ENCODE measurements around the gene CAPN14. TPM values are rescaled to one million over a fixed set of nuclear protein-coding genes. Genes with fewer than 3 reads are reported as not detected.
A peak's percentile ranks its signal among the peaks of the same experiment; 100 is the strongest.

Gene CAPN14
- polyA plus RNA-seq, 2 donors = 72.7 to 141 TPM

- Histone ChIP-seq H3K9me3 (ENCODE audit: control insufficient read depth in 2 of 2, insufficient read depth in 1 of 2, low read depth in 1 of 2, low read length in 1 of 2) (no peaks in the 10 kb centered on the region), H3K4me1 (ENCODE audit: control insufficient read depth in 2 of 2, insufficient read depth in 2 of 2, low read length in 1 of 2) (peaks cover 0 to 3% of the 10 kb centered on the region in 2 donors), H3K27ac (ENCODE audit: low read depth in 2 of 2, low read length in 1 of 2) (no peak overlapping the region), H3K36me3 (ENCODE audit: control insufficient read depth in 2 of 2, insufficient read depth in 2 of 2, low read length in 1 of 2) (peaks cover 0 to 11% of the 10 kb centered on the region in 2 donors), H3K27me3 (ENCODE audit: control insufficient read depth in 1 of 2, insufficient read depth in 2 of 2, low read length in 2 of 2) (peaks cover 0 to 4% of the 10 kb centered on the region in 2 donors), H3K4me3 (ENCODE audit: low read depth in 1 of 2, low read length in 2 of 2) (no peak overlapping the region)
- WGBS, 2 donors = 70% methylated on average over 5 of the region's 5 CpGs
Observed at GRCh38 chr2:31202041-31202440, 15.3 kb downstream of the CAPN14 start.

GRCh38 chr2:31200972-31201371, 16.3 kb downstream of the CAPN14 start:
- Histone ChIP-seq H3K4me3 (ENCODE audit: low read depth in 1 of 2, low read length in 2 of 2) (no peak overlapping the region), H3K4me1 (ENCODE audit: control insufficient read depth in 2 of 2, insufficient read depth in 2 of 2, low read length in 1 of 2) (peaks cover 0 to 3% of the 10 kb centered on the region in 2 donors), H3K36me3 (ENCODE audit: control insufficient read depth in 2 of 2, insufficient read depth in 2 of 2, low read length in 1 of 2) (peaks cover 0 to 11% of the 10 kb centered on the region in 2 donors), H3K27me3 (ENCODE audit: control insufficient read depth in 1 of 2, insufficient read depth in 2 of 2, low read length in 2 of 2) (peaks cover 0 to 4% of the 10 kb centered on the region in 2 donors), H3K9me3 (ENCODE audit: control insufficient read depth in 2 of 2, insufficient read depth in 1 of 2, low read depth in 1 of 2, low read length in 1 of 2) (no peaks in the 10 kb centered on the region), H3K27ac (ENCODE audit: low read depth in 2 of 2, low read length in 1 of 2) (no peak overlapping the region)
- 84 to 90% methylated on average over 9 of the region's 9 CpGs for WGBS, 2 donors

GRCh38 chr2:31199206-31199605, 18.1 kb downstream of the CAPN14 start:
- Histone ChIP-seq H3K27me3 (ENCODE audit: control insufficient read depth in 1 of 2, insufficient read depth in 2 of 2, low read length in 2 of 2) (no peaks in the 10 kb centered on the region), H3K4me3 (ENCODE audit: low read depth in 1 of 2, low read length in 2 of 2) (no peak overlapping the region), H3K4me1 (ENCODE audit: control insufficient read depth in 2 of 2, insufficient read depth in 2 of 2, low read length in 1 of 2) (peaks cover 0 to 3% of the 10 kb centered on the region in 2 donors), H3K36me3 (ENCODE audit: control insufficient read depth in 2 of 2, insufficient read depth in 2 of 2, low read length in 1 of 2) (peaks cover 0 to 8% of the 10 kb centered on the region in 2 donors), H3K27ac (ENCODE audit: low read depth in 2 of 2, low read length in 1 of 2) (no peak overlapping the region), H3K9me3 (ENCODE audit: control insufficient read depth in 2 of 2, insufficient read depth in 1 of 2, low read depth in 1 of 2, low read length in 1 of 2) (no peaks in the 10 kb centered on the region)
- WGBS, 2 donors = 84 to 90% methylated on average over 4 of the region's 4 CpGs

GRCh38 chr2:31197669-31198068, 19.6 kb downstream of the CAPN14 start:
- WGBS, 2 donors = 81 to 91% methylated on average over 2 of the region's 2 CpGs
- Histone ChIP-seq H3K4me1 (ENCODE audit: control insufficient read depth in 2 of 2, insufficient read depth in 2 of 2, low read length in 1 of 2) (peaks cover 0 to 3% of the 10 kb centered on the region in 2 donors), H3K27me3 (ENCODE audit: control insufficient read depth in 1 of 2, insufficient read depth in 2 of 2, low read length in 2 of 2) (no peaks in the 10 kb centered on the region), H3K36me3 (ENCODE audit: control insufficient read depth in 2 of 2, insufficient read depth in 2 of 2, low read length in 1 of 2) (peaks cover 0 to 15% of the 10 kb centered on the region in 2 donors), H3K27ac (ENCODE audit: low read depth in 2 of 2, low read length in 1 of 2) (no peak overlapping the region), H3K4me3 (ENCODE audit: low read depth in 1 of 2, low read length in 2 of 2) (no peak overlapping the region), H3K9me3 (ENCODE audit: control insufficient read depth in 2 of 2, insufficient read depth in 1 of 2, low read depth in 1 of 2, low read length in 1 of 2) (no peaks in the 10 kb centered on the region)

- WGBS, 2 donors = 59 to 66% methylated on average over 4 of the region's 4 CpGs
- Histone ChIP-seq H3K27me3 (ENCODE audit: control insufficient read depth in 1 of 2, insufficient read depth in 2 of 2, low read length in 2 of 2) (no peaks in the 10 kb centered on the region), H3K36me3 (ENCODE audit: control insufficient read depth in 2 of 2, insufficient read depth in 2 of 2, low read length in 1 of 2) (peaks cover 0 to 17% of the 10 kb centered on the region in 2 donors), H3K4me3 (ENCODE audit: low read depth in 1 of 2, low read length in 2 of 2) (no peak overlapping the region), H3K4me1 (ENCODE audit: control insufficient read depth in 2 of 2, insufficient read depth in 2 of 2, low read length in 1 of 2) (peaks cover 0 to 3% of the 10 kb centered on the region in 2 donors), H3K9me3 (ENCODE audit: control insufficient read depth in 2 of 2, insufficient read depth in 1 of 2, low read depth in 1 of 2, low read length in 1 of 2) (no peaks in the 10 kb centered on the region), H3K27ac (ENCODE audit: low read depth in 2 of 2, low read length in 1 of 2) (peak overlapping the region in 1 of 2 donors; percentile 51)
Observed at GRCh38 chr2:31197166-31197565, 20.1 kb downstream of the CAPN14 start.

GRCh38 chr2:31196622-31197021, 20.7 kb downstream of the CAPN14 start:
- Histone ChIP-seq H3K4me3 (ENCODE audit: low read depth in 1 of 2, low read length in 2 of 2) (no peak overlapping the region), H3K27ac (ENCODE audit: low read depth in 2 of 2, low read length in 1 of 2) (no peak overlapping the region), H3K9me3 (ENCODE audit: control insufficient read depth in 2 of 2, insufficient read depth in 1 of 2, low read depth in 1 of 2, low read length in 1 of 2) (no peaks in the 10 kb centered on the region), H3K4me1 (ENCODE audit: control insufficient read depth in 2 of 2, insufficient read depth in 2 of 2, low read length in 1 of 2) (peaks cover 0 to 3% of the 10 kb centered on the region in 2 donors), H3K36me3 (ENCODE audit: control insufficient read depth in 2 of 2, insufficient read depth in 2 of 2, low read length in 1 of 2) (peaks cover 0 to 19% of the 10 kb centered on the region in 2 donors), H3K27me3 (ENCODE audit: control insufficient read depth in 1 of 2, insufficient read depth in 2 of 2, low read length in 2 of 2) (no peaks in the 10 kb centered on the region)
- WGBS, 2 donors = 48 to 75% methylated on average over 2 of the region's 2 CpGs

GRCh38 chr2:31193806-31194205, 23.5 kb downstream of the CAPN14 start:
- Histone ChIP-seq H3K4me1 (ENCODE audit: control insufficient read depth in 2 of 2, insufficient read depth in 2 of 2, low read length in 1 of 2) (peaks cover 0 to 3% of the 10 kb centered on the region in 2 donors), H3K36me3 (ENCODE audit: control insufficient read depth in 2 of 2, insufficient read depth in 2 of 2, low read length in 1 of 2) (peaks cover 0 to 10% of the 10 kb centered on the region in 2 donors), H3K4me3 (ENCODE audit: low read depth in 1 of 2, low read length in 2 of 2) (no peak overlapping the region), H3K27me3 (ENCODE audit: control insufficient read depth in 1 of 2, insufficient read depth in 2 of 2, low read length in 2 of 2) (no peaks in the 10 kb centered on the region), H3K9me3 (ENCODE audit: control insufficient read depth in 2 of 2, insufficient read depth in 1 of 2, low read depth in 1 of 2, low read length in 1 of 2) (no peaks in the 10 kb centered on the region), H3K27ac (ENCODE audit: low read depth in 2 of 2, low read length in 1 of 2) (no peak overlapping the region)
- WGBS, 2 donors = 87 to 90% methylated on average over 4 of the region's 4 CpGs

- peaks cover 0 to 3% of the 10 kb centered on the region in 2 donors for H3K4me1 ChIP-seq (ENCODE audit: control insufficient read depth in 2 of 2, insufficient read depth in 2 of 2, low read length in 1 of 2)
- WGBS, 2 donors = 83 to 93% methylated on average over 12 of the region's 12 CpGs
- no peaks in the 10 kb centered on the region for H3K9me3 ChIP-seq (ENCODE audit: control insufficient read depth in 2 of 2, insufficient read depth in 1 of 2, low read depth in 1 of 2, low read length in 1 of 2)
- no peak overlapping the region for H3K4me3 ChIP-seq (ENCODE audit: low read depth in 1 of 2, low read length in 2 of 2)
- H3K27ac ChIP-seq (ENCODE audit: low read depth in 2 of 2, low read length in 1 of 2) = no peak overlapping the region
- peaks cover 0 to 10% of the 10 kb centered on the region in 2 donors for H3K36me3 ChIP-seq (ENCODE audit: control insufficient read depth in 2 of 2, insufficient read depth in 2 of 2, low read length in 1 of 2)
- H3K27me3 ChIP-seq (ENCODE audit: control insufficient read depth in 1 of 2, insufficient read depth in 2 of 2, low read length in 2 of 2) = no peaks in the 10 kb centered on the region
Observed at GRCh38 chr2:31192851-31193392, 24.4 kb downstream of the CAPN14 start.

GRCh38 chr2:31192396-31192795, 24.9 kb downstream of the CAPN14 start:
- Histone ChIP-seq H3K4me3 (ENCODE audit: low read depth in 1 of 2, low read length in 2 of 2) (no peak overlapping the region), H3K27ac (ENCODE audit: low read depth in 2 of 2, low read length in 1 of 2) (no peak overlapping the region), H3K9me3 (ENCODE audit: control insufficient read depth in 2 of 2, insufficient read depth in 1 of 2, low read depth in 1 of 2, low read length in 1 of 2) (no peaks in the 10 kb centered on the region), H3K36me3 (ENCODE audit: control insufficient read depth in 2 of 2, insufficient read depth in 2 of 2, low read length in 1 of 2) (peaks cover 0 to 10% of the 10 kb centered on the region in 2 donors), H3K27me3 (ENCODE audit: control insufficient read depth in 1 of 2, insufficient read depth in 2 of 2, low read length in 2 of 2) (no peaks in the 10 kb centered on the region), H3K4me1 (ENCODE audit: control insufficient read depth in 2 of 2, insufficient read depth in 2 of 2, low read length in 1 of 2) (peaks cover 0 to 3% of the 10 kb centered on the region in 2 donors)
- WGBS, 2 donors = 91 to 94% methylated on average over 2 of the region's 2 CpGs

- 91 to 95% methylated on average over 11 of the region's 11 CpGs for WGBS, 2 donors
- H3K4me1 ChIP-seq (ENCODE audit: control insufficient read depth in 2 of 2, insufficient read depth in 2 of 2, low read length in 1 of 2) = no peaks in the 10 kb centered on the region
- no peak overlapping the region for H3K27ac ChIP-seq (ENCODE audit: low read depth in 2 of 2, low read length in 1 of 2)
- no peaks in the 10 kb centered on the region for H3K9me3 ChIP-seq (ENCODE audit: control insufficient read depth in 2 of 2, insufficient read depth in 1 of 2, low read depth in 1 of 2, low read length in 1 of 2)
- H3K27me3 ChIP-seq (ENCODE audit: control insufficient read depth in 1 of 2, insufficient read depth in 2 of 2, low read length in 2 of 2) = no peaks in the 10 kb centered on the region
- H3K4me3 ChIP-seq (ENCODE audit: low read depth in 1 of 2, low read length in 2 of 2) = no peak overlapping the region
- peaks cover 0 to 10% of the 10 kb centered on the region in 2 donors for H3K36me3 ChIP-seq (ENCODE audit: control insufficient read depth in 2 of 2, insufficient read depth in 2 of 2, low read length in 1 of 2)
Observed at GRCh38 chr2:31191931-31192330, 25.4 kb downstream of the CAPN14 start.

Measured in esophagus (tissue), 2 donors.